ENCODE data around the gene CCDC184.

DNA sequence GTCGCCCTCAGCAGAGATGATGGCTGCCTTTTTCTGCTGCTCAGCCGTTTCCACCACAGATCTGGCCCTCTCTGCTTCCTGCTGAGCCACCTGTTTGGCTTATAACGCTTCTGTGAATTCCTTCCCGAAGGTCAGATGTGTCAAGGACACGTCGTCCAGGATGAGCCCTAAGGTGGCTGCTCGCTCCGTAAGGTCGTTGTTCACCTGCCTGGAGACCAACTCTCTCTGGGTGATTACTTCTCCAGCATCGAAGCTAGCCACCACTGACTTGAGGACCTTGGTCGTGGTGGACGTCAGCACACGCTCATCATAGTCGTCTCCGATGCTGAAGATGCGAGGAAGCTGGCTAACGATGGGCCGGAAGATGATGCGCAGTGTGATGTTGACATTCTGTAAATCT is 14.4 kb upstream of the CCDC184 start:
- TF ChIP-seq, protein P1, sequence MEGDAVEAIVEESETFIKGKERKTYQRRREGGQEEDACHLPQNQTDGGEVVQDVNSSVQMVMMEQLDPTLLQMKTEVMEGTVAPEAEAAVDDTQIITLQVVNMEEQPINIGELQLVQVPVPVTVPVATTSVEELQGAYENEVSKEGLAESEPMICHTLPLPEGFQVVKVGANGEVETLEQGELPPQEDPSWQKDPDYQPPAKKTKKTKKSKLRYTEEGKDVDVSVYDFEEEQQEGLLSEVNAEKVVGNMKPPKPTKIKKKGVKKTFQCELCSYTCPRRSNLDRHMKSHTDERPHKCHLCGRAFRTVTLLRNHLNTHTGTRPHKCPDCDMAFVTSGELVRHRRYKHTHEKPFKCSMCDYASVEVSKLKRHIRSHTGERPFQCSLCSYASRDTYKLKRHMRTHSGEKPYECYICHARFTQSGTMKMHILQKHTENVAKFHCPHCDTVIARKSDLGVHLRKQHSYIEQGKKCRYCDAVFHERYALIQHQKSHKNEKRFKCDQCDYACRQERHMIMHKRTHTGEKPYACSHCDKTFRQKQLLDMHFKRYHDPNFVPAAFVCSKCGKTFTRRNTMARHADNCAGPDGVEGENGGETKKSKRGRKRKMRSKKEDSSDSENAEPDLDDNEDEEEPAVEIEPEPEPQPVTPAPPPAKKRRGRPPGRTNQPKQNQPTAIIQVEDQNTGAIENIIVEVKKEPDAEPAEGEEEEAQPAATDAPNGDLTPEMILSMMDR (IDR thresholded peaks at IDR 0.05), result no peak
- TF ChIP-seq ZFX (IDR thresholded peaks at IDR 0.05; ENCODE audit: borderline replicate concordance), result no peak

All from 22Rv1 (cell line).